ENCODE data around the gene SIRPB2. TPM values are rescaled to one million over a fixed set of nuclear protein-coding genes. Genes with fewer than 3 reads are reported as not detected.

Gene SIRPB2
- total RNA-seq, 1 donor from 2014 or later, result not detected

DNA sequence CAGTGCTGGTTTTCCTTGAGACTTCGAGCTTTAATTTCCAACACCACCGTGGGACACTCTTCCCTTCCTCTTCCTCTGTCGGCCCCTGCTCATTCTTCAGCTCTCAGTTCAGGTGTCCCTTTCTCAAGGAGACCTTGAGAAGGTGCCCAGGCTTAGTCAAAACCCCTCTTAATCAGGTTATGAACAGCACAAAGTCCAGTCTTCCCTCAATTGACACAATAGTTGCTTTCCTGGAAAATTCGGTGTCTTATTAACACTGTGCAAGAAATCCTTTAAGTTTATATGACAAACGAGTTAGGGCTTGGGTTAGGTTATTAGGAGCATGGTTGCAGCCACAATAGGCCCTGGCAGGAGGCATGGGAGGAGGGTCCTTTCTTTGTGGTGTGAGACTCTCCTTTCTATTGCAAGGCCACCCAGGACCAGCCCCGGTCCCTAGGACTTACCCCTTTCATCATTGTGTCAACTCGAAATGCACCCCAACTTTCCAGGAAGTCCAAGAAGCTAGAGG is 23.0 kb downstream of the SIRPB2 start:
- Mint-ChIP-seq H3K4me1 (peaks cover 87% of the 10 kb centered on the region), H3K4me3 (peak overlapping the region; percentile 86), H3K9me3 (no peaks in the 10 kb centered on the region), H3K27me3 (no peaks in the 10 kb centered on the region), H3K36me3 (ENCODE audit: low read depth) (peaks cover 18% of the 10 kb centered on the region), H3K27ac (peak overlapping the region; percentile 89)
- ChIA-PET CTCF (interaction anchor here (0.8 to 4.9 kb wide), 6 partner anchors 29 to 155 kb away, joined by 3 to 65 read pairs (median 7); no protein-coding TSS in a partner anchor), POLR2A (interaction anchor here (1.9 to 2.8 kb wide), 3 partner anchors 35 to 634 kb away, joined by 6 to 25 read pairs (median 8); partner anchors contain the start of gene FKBP1A)
- DNase-seq (no peak), ATAC-seq (ENCODE audit: low read depth) (no peak)
- intact Hi-C loops (cut with micrococcal nuclease), result loop anchor here (5.0 to 10.0 kb wide), 3 partner anchors 243 to 1187 kb away; partner anchors contain the start of genes CSNK2A1, NOP56 and RAD21L1
- TF ChIP-seq, protein P1, sequence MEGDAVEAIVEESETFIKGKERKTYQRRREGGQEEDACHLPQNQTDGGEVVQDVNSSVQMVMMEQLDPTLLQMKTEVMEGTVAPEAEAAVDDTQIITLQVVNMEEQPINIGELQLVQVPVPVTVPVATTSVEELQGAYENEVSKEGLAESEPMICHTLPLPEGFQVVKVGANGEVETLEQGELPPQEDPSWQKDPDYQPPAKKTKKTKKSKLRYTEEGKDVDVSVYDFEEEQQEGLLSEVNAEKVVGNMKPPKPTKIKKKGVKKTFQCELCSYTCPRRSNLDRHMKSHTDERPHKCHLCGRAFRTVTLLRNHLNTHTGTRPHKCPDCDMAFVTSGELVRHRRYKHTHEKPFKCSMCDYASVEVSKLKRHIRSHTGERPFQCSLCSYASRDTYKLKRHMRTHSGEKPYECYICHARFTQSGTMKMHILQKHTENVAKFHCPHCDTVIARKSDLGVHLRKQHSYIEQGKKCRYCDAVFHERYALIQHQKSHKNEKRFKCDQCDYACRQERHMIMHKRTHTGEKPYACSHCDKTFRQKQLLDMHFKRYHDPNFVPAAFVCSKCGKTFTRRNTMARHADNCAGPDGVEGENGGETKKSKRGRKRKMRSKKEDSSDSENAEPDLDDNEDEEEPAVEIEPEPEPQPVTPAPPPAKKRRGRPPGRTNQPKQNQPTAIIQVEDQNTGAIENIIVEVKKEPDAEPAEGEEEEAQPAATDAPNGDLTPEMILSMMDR (IDR thresholded peaks at IDR 0.05), result no peak

DNA sequence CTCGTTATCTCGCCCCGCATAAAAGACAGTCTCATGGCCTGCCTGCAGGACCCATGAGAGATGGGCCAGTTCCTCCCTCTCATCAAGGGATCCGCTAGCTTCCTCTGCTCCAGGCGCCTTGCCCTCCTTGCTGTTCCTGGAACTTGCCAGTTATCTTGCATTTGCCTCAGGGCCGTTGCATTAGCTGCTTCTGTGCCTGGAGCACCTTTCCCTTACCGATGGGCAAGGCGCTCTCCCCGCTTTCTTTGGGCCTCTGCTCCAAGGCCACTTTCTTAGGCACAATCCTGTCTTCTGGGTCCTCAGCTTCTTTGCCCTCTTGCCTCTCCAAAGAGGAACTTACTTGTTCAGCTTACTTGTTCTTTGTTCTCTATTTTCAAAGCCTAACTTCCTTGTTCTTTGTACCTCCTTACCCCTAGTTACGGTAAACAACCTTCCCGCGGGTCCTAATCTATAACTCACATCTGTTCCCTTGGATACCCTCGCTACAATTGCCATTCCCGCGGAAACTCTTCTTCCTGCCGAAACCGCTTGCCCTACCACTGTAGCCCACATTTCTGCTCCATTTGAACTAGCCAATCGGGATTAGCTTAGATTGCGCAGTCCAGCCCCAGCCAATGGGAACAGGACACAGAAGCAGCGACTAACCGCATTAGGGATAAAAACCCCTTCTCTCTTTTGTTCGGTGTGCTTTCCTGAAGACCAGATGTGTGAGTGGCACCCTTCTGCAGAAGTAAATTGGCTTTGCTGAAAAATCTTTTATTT is 23.7 kb downstream of the SIRPB2 start:
- DNase-seq (peak; percentile 35), ATAC-seq (ENCODE audit: low read depth) (peak; percentile 12)
- ChIA-PET CTCF (interaction anchor here (0.8 to 4.9 kb wide), 11 partner anchors 9 to 155 kb away, joined by 3 to 65 read pairs (median 4); no protein-coding TSS in a partner anchor), POLR2A (interaction anchor here (0.9 to 2.8 kb wide), 6 partner anchors 32 to 1185 kb away, joined by 3 to 25 read pairs (median 6); partner anchors contain the start of genes FKBP1A and NOP56)
- H3K4me1 Mint-ChIP-seq, result peaks cover 87% of the 10 kb centered on the region
- TF ChIP-seq, protein P1 (IDR thresholded peaks at IDR 0.05), result no peak
- peaks cover 23% of the 10 kb centered on the region for H3K36me3 Mint-ChIP-seq (ENCODE audit: low read depth)
- peak overlapping the region; percentile 89 for H3K27ac Mint-ChIP-seq
- H3K9me3 Mint-ChIP-seq, result no peaks in the 10 kb centered on the region
- intact Hi-C loops (cut with micrococcal nuclease), result loop anchor here (1.0 to 10.0 kb wide), 9 partner anchors 36 to 1187 kb away; partner anchors contain the start of genes CSNK2A1, NOP56, PSMF1 and RAD21L1
- H3K4me3 Mint-ChIP-seq, result peak overlapping the region; percentile 86
- H3K27me3 Mint-ChIP-seq, result no peaks in the 10 kb centered on the region

DNA sequence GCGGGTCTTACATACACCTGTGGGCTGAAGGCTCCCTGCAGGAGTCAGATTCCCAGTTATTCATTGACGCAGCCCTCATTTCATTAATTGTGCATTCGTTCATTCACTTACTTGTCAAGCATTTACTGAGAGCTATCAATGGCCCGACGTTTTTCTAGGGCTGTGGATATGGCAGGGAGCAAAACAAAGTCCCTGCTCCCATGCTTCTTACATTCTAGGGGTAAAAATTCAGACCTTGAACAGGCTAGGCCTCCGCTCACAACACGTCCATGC is 24.2 kb downstream of the SIRPB2 start:
- Mint-ChIP-seq H3K4me1 (peaks cover 84% of the 10 kb centered on the region), H3K27me3 (no peaks in the 10 kb centered on the region), H3K9me3 (no peaks in the 10 kb centered on the region), H3K36me3 (ENCODE audit: low read depth) (peaks cover 26% of the 10 kb centered on the region), H3K27ac (peak overlapping the region; percentile 89), H3K4me3 (peak overlapping the region; percentile 86)
- TF ChIP-seq, protein P1 (IDR thresholded peaks at IDR 0.05), result no peak
- DNase-seq (no peak), ATAC-seq (ENCODE audit: low read depth) (no peak)
- intact Hi-C loops (cut with micrococcal nuclease), result loop anchor here (1.0 to 10.0 kb wide), 9 partner anchors 36 to 1188 kb away; partner anchors contain the start of genes CSNK2A1, NOP56, PSMF1 and RAD21L1
- CTCF ChIA-PET, result interaction anchor here (0.8 to 4.9 kb wide), 10 partner anchors 10 to 154 kb away, joined by 3 to 65 read pairs (median 4); no protein-coding TSS in a partner anchor
- POLR2A ChIA-PET, result interaction anchor here (0.9 to 2.8 kb wide), 6 partner anchors 32 to 1185 kb away, joined by 3 to 25 read pairs (median 6); partner anchors contain the start of genes FKBP1A and NOP56

DNA sequence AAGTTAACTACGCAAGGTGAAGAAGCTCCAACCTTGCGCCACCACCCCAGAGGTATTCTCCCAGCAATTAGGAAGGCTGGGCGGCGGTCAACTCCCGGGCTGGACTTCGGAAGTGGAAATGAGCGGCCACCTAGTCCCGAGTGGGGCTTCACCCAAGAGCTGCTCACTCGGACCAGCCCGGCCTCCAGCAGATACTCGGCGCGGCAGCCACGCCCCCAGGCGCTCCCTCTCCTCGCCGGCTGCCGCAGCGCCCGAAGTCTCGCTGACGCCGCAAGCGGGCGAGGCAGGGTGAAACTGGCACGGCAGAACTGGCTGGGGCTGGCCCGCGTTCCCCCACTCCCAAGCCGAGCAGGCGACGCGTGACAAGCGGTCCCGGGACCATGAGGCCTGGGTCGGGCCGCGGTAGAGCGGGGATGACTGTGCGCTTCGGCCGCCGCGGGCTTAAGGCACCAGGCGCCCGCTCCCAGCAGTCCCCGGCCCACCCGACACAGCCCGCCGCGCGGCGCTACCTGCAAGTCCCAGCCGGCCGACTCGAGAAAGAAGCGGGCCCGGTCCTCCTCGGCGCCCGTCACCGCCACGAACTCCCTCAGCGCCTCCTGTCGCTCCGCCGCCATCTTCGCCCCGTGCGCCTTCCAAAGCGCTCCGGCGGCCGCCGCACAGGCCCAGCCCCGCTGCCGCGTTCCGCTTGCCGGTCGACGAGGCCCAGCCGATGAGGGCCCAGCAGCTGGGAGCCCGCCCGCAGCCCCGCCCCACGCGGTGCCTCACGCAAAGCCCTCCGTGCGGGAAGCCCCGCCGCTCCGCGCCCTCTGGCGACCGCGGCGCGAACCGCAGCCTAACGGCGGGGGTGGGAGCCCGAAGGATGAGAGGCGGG is 24.8 kb downstream of the SIRPB2 start, which contains the start of gene NSFL1C:
NSFL1C (minus strand) TSS at position 639 of the 871 bp plus-strand sequence; CDS start at position 614, 25 bp downstream.
- Mint-ChIP-seq H3K36me3 (ENCODE audit: low read depth) (peaks cover 31% of the 10 kb centered on the region), H3K9me3 (no peaks in the 10 kb centered on the region), H3K27me3 (no peaks in the 10 kb centered on the region), H3K4me3 (peak within 1 kb of the TSS; percentile 86), H3K27ac (peak within 1 kb of the TSS; percentile 89), H3K4me1 (peaks cover 81% of the 10 kb centered on the region)
- TF ChIP-seq, protein P1 (IDR thresholded peaks at IDR 0.05), result peak; percentile 93
- POLR2A ChIA-PET, result interaction anchor here (0.9 to 2.8 kb wide), 7 partner anchors 29 to 1186 kb away, joined by 3 to 25 read pairs (median 6); partner anchors contain the start of genes FKBP1A and NOP56
- DNase-seq (peak; percentile 100), ATAC-seq (ENCODE audit: low read depth) (peak; percentile 92)
- intact Hi-C loops (cut with micrococcal nuclease), result loop anchor here (1.0 to 10.0 kb wide), 11 partner anchors 37 to 1188 kb away; partner anchors contain the start of genes CSNK2A1, FKBP1A, NOP56 and PSMF1
- CTCF ChIA-PET, result interaction anchor here (0.8 to 4.9 kb wide), 10 partner anchors 10 to 154 kb away, joined by 3 to 65 read pairs (median 4); no protein-coding TSS in a partner anchor

All from activated B cell treated with CpG ODN at 0.5 μM for 24 hours (primary cell).